SK-N-SH treated with all-trans-retinoic acid at 6 μM for 48 hours (cell line): ENCODE results near the gene NYAP2.

Experiments used
- TSHZ2 ChIP-seq: fragments of 250-450 bp; sonication (Bioruptor Pico); IDR thresholded peaks from 2 replicates; pipeline ENCODE4 v1.5.0; 2020; ENCODE audit warnings: mild to moderate bottlenecking, moderate library complexity
- ZFP30 ChIP-seq: fragments of 450-650 bp; formaldehyde crosslinking; IDR thresholded peaks from 2 replicates; pipeline ENCODE4 v1.5.0; 2022; ENCODE audit warnings: mild to moderate bottlenecking, moderate library complexity

- TF ChIP-seq ZFP30 (CRISPR knock-in tag) (no peak), TSHZ2 (no peak)
These were observed 136.5 kb downstream of the NYAP2 start for GRCh38 chr2:225536036-225536435.
